HG03095 (cell line): ENCODE results near the gene SRPK2.

Source experiments
- ATAC-seq: cut with Tn5 transposase; IDR thresholded peaks from one replicate; pipeline ENCODE4 v1.9.1; 2021; ENCODE audit warnings: moderate library complexity; ENCODE audit not compliant: unreplicated experiment

The SRPK2 gene

DNA sequence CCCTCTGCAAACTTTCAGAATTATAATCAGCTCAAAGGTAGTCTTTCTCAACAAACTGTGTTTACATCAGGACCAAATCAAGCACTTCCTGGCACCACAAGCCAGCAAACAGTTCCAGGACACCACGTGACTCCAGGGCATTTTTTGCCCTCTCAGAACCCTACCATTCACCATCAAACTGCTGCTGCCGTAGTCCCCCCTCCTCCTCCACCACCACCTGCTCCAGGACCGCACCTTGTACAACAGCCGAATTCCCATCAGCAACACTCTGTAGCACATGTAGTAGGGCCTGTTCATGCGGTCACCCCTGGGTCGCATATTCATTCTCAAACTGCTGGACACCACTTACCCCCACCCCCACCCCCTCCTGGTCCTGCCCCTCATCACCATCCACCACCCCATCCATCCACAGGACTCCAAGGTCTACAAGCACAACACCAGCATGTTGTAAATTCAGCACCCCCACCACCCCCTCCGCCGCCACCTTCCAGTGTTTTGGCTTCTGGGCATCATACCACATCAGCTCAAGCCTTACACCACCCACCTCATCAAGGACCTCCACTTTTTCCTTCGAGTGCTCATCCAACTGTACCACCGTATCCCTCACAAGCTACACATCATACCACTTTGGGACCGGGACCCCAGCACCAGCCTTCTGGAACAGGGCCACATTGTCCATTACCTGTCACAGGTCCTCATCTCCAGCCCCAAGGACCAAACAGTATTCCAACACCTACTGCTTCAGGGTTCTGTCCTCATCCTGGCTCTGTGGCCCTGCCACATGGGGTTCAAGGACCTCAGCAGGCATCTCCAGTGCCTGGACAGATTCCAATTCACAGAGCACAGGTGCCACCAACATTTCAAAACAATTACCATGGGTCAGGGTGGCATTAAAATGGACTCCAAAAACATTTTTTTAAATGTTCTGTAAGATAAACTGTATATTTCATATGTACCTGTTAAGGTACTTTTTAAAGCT lies 276.0 kb downstream of the SRPK2 start:
- no peak for ATAC-seq

DNA sequence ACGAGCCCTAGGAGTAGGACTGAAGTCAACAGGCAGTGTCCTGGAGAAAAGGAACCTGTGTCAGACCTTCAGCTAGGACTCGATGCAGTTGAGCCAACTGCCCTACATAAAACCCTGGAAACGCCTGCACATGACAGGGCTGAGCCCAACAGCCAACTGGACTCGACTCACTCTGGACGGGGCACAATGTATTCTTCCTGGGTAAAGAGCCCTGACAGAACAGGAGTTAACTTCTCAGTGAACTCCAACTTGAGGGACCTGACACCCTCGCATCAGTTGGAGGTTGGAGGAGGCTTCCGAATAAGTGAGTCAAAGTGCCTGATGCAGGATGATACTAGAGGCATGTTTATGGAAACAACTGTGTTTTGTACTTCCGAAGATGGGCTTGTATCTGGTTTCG lies 281.3 kb downstream of the SRPK2 start:
- no peak for ATAC-seq

DNA sequence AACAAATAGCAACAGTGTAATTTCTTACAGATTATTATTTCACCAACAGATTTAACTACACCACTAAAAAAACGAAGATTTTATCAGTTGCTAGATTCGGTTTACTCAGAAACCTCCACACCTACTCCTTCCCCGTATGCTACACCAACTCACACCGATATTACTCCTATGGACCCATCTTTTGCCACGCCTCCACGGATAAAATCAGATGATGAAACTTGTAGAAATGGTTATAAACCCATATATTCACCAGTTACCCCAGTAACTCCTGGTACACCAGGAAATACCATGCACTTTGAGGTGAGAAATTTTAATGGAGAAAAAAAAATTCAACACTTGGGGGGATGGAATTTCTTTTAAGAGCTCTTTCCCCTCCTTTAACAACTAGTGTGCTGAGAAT lies 282.2 kb downstream of the SRPK2 start:
- no peak for ATAC-seq

DNA sequence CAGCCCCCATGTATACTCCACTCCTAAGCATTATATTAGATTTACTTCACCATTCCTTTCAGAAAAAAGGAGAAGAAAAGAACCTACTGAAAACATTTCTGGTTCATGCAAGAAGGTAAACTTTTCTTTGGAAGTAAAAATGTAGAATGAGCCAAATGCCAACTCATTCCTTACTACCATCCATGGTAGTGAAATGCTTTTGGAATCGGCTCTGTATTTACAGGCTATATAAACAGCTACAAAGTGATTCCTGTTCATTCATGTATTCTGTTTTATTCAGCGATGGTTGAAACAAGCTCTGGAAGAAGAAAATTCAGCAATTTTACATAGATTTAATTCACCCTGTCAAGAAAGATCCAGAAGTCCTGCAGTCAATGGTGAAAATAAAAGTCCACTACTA lies 283.1 kb downstream of the SRPK2 start:
- ATAC-seq: no peak

DNA sequence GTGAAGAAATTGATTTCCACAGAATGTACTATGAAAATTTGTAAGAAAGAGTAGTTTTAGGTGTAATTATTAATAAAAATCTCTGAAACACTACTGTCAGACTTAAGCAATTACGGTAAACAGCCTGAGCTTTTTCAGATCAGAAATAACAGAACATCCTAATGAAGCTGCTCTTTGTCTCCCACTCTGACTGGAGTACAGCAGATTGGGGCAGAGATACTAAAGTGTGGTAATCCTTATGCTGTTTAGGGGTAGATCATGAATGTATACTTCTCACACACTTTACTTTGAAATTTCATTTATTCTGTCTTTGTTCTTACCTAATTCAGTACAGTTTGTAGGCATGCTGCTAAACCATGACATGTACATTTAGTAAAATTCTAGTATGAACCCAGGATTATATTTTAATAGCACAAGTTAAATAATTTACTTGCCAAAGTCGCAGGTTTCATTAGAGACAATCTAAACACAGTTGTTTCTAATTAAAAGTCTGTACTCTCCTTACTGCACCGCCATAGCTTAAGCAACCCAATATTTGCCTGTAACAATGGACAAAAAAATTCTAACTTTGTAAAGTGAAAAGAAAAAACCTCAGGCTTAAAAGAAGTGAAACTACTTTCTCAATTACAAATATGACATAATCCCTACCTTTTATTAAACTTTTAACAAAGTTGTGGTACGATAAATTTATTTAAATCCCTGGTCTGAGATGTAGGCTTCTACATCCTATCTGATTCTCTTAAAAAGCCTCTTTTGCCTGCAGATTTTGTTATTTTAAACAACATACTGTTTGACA lies 286.0 kb downstream of the SRPK2 start:
- ATAC-seq: no peak

DNA sequence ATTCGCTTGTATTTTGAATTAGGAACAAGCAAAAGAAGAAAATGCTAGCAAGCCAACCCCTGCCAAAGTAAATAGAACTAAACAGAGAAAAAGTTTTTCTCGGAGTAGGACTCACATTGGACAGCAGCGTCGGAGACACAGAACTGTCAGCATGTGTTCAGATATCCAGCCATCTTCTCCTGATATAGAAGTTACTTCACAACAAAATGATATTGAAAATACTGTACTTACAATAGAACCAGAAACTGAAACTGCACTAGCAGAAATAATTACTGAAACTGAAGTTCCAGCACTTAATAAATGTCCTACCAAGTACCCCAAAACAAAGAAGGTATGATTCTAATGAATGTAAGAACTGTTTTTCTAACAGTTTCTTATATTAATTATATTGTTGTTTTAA lies 286.9 kb downstream of the SRPK2 start:
- no peak for ATAC-seq

DNA sequence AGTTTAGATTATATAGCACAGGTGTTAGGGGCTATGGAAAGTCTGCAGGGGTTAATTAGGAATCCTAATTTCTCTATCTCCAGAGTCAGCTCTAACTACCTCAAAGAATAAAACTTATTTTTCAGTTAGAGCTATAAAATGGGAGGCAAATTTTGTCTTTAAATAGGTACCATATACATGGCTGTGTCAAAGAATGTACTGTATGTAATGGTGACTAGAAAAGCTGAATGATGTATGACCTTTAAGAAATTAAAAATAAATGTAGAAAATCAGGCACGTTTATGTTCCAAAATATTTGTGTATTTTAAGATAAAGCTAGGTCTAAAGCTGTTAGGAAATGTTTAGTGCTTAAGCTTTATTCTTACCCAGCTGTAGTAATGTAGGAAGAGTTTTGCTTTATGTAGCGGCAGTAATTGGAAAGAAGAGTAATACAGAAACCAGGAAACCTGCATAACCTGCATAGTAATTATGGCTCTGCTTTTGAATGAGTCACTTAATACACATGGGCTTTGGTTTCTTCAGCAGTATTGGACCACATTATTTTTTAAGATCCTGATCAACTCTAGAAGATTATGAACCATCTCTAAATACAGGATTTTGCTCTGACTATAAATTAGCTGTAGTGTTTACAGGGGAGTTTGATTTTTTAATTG lies 289.7 kb downstream of the SRPK2 start:
- peak; percentile 82 for ATAC-seq

DNA sequence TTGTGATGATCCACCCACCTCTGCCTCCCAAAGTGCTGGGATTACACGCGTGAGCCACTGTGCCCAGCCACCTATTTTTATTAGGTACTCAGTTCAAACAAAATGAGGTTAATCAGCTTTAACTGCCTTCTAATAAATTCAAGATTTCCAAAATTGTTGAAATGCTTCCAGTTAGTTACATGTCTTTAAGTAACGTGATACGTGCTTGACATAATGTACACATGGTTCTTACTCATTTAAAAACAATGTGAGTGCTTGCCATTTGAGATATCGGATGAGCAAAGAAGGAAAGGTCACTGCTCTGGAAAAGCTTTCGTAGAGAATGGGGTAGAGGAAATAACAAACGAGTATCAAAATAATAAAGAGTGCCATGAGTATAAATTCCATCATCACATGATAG lies 291.1 kb downstream of the SRPK2 start:
- no peak for ATAC-seq

DNA sequence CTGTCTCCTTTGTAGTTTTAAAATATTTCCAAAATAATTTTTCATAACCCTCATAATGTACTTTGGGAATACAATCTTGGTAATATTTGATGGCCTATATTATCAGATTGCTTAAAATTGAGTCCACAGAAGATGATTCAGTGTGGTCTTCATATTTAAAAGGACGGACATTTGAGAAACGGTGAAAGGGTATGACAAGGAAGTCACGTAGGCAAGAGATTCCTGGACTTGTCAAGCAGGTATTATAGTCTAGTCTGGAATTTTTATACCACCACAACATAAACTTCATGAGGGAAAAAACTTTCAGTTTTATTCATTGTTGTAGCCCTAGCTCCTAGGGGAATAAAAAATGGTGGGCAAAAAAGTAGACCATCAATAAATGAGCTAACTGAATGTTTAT lies 292.4 kb downstream of the SRPK2 start:
- ATAC-seq: no peak

DNA sequence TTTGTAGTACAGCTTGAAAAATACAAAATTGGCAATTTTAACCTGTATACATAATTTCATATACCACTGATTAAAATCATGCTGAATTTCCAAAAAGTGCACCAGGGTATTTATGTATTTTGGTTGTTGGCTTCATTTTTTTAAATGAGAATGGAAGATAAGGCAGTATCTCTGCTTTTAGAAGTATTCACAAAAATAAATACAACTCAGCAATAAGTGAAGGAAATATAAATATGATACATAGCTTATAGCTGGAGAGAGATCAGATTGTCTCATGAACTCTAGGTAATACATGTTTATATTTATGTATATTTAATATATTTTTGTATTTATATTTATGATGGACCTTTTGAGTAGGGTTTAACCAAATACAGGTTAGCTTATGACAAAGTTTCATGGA lies 293.8 kb downstream of the SRPK2 start:
- no peak for ATAC-seq

DNA sequence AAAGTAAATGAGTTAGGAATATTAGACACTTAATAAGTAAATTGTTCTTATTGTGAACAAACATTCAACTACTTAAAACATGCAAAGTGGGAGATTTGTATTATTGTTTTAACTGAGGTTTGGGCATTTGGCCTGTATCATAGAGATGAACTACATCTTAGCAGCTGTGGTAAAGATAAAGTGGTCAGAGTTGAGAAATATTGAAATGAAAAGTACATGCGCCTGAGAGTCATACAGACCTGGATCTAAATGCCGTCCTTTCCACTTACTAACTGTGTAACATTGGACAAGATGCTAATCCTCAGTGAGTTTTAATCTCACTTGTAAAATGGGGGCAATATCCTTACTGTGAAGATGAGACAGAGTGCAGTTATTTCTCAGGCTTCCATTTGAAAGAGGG lies 300.3 kb downstream of the SRPK2 start:
- ATAC-seq: no peak

DNA sequence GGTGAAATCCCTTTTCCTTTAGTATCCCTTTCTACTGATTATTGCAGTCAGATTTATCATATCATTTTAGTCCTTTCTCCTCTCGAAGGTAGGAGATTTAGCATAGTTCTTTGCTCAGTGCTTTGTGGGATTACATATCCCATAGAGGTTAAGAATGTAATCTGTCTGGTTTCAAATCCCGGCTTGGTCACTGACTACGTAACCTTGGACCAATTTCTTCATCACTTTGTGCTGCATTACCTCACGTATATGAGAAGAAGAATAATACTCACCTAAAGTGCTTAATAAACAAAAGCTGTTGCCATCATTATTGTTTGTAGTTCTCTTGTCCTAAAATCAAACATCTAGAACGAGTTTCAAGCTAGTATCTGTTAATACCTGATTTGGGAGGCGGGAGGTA lies 300.7 kb downstream of the SRPK2 start:
- no peak for ATAC-seq

DNA sequence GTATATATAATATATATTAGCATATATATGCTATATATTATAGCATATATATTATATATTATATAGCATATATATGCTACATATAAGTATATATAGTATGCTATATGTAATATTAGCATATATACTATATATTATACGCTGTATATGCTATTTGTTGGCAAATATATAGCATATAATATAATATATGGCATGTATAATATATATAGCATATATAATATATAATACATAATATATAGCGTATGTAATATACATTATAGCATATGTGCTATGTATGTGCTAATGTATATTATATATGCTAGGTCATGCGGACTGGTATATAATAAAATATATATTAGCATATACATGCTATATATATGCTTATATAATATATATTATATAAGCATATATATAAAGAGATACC lies 301.9 kb downstream of the SRPK2 start:
- ATAC-seq: no peak

DNA sequence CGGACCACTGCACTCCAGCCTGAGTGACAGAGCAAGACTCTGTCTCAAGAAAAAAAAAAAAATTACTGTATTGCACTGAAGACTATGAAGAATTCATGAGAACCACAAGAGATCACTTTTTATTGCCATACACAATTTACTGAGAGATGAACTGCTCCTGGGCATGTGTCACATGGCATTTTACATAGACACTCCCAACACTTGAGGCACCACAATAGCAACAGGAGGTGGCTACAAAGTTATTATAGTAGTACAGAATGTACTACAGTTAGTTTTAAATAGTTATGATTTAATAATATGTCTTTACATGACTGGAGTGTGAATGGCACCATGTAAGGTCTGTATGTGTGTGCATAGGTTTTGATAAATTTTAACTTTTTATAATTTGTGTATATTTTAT lies 304.1 kb downstream of the SRPK2 start:
- ATAC-seq: no peak

DNA sequence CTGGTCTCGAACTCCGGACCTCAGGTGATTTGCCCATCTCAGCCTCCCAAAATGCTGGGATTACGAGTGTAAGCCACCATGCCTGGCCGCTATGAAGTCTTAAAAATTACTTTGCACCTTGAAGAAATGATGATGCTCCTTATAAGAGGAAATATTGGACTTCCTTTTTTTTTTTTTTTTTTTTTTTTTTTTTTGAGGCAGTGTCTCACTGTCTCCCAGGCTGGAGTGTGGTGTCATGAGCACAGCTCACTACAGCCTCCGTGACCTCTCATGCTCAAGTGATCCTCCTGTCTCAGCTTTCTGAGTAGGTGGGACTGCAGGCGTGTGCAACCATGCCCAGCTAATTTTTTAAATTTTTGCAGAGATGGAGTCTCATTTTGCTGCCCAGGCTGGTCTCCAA lies 309.4 kb downstream of the SRPK2 start:
- ATAC-seq: no peak

DNA sequence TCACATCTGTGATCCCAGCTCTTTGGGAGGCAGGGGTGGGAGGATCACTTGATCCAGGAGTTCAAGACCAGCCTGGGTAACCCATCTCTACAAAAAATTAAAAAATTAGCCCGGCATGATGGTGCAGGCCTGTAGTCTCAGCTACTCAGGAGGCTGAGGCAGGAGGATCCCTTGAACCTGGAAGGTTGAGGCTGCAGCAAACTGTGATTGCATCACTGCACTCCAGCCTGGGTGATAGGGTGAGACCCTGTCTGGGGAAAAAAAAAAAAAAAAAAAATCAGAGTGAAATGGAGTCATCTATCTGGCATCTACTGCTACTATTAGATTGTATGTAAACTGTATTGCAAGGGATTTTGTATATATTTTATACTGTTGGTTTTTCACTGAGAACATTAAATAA lies 315.6 kb downstream of the SRPK2 start:
- no peak for ATAC-seq

DNA sequence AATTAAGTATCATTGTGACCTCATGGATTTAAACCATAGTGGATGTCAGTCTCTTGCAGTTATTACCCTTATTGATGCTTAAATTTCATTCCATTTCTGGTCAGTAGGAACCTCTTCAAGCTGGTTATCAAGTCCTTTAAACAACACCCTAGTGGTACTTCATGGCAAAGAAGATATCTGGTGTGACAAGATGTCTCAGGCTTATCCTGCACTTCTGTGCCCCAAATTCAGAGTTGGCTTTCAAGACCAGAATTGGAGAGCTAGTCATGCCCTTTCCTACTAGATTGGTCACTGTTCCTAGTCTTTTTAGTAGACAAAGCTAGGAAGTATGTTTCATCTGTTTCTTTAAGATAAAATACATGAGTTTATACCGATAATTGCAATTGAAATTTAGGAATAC lies 319.8 kb downstream of the SRPK2 start:
- no peak for ATAC-seq

DNA sequence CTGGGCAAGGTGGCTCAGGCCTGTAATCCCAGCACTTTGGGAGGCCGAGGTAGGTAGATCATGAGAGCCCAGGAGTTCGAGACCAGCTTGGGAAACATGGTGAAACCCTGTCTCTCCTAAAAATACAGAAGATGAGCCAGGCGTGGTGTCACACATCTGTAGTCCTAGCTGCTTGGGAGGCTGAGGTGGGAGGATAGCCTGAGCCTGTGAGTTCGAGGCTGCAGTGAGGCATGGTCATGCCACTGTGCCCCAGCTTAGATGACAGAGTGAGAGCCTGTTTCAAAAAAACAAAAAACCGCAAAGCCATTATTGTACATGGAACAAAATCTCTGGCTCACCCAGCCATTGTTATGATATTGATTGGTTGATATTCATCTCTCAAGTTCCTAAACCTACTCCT lies 321.0 kb downstream of the SRPK2 start:
- no peak for ATAC-seq
